ENCODE measurements around the gene HCAR3.

DNA sequence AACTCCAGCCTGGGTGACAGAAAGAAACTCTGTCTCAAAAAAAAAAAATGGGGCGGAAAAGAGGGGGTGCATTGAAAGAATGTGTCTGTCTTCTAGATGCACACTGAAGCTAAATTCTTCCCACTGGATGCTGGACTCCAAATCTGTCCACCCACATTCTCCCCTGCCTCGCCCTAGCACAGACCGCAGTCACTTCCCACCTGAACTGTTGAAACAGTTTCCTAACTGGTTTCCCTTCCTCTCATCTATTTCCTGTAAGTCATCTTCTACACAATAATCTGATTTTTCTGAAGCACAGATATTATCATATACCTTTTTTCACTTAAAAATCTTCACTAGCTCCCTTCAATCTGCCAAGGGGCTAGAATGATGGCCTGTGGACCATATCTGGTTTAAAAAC, 15.6 kb upstream of the HCAR3 start:
- TF ChIP-seq CTCF (IDR thresholded peaks at IDR 0.05): no peak
- TF ChIP-seq POLR2AphosphoS5 (IDR thresholded peaks at IDR 0.05): no peak
- no peak for TF ChIP-seq POLR2A (IDR thresholded peaks at IDR 0.05)
- TF ChIP-seq EP300 (IDR thresholded peaks at IDR 0.05): no peak
